GM19468 (cell line): ENCODE data around the gene SERAC1.
"Not testable (repeated sequence)": the region's sequence is repeated elsewhere in the genome, so short reads cannot be mapped to it uniquely, and the experiment has no call there.

Source experiments
- ATAC-seq: cut with Tn5 transposase; IDR thresholded peaks from one replicate; pipeline ENCODE4 v1.9.1; 2021; ENCODE audit warnings: mild to moderate bottlenecking, moderate library complexity, moderate number of reproducible peaks; ENCODE audit not compliant: unreplicated experiment; ENCODE audit errors: extremely low read depth

The SERAC1 gene

DNA sequence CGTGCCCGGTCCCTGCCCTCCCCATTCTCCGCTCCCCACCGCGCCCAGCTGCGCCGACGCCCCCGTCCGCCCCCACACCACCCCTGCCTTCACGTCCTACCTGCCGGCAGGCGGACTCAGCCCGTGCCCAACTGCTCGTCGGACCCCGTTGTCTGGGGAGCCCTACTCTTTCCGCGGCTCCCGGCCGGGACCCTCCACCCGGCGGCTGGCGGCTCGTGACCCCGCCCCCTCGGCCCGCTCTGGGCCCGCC, at the start of gene SERAC1:
Gene SERAC1, minus strand, starts transcription at position 223 of the 250 bp plus-strand sequence. CDS start 9,899 bp downstream, outside the sequence.
- ATAC-seq: no peak

- peak; percentile 62 for ATAC-seq
These were observed 46.0 kb upstream of the SERAC1 start for GRCh38 chr6:158213925-158214674.

DNA sequence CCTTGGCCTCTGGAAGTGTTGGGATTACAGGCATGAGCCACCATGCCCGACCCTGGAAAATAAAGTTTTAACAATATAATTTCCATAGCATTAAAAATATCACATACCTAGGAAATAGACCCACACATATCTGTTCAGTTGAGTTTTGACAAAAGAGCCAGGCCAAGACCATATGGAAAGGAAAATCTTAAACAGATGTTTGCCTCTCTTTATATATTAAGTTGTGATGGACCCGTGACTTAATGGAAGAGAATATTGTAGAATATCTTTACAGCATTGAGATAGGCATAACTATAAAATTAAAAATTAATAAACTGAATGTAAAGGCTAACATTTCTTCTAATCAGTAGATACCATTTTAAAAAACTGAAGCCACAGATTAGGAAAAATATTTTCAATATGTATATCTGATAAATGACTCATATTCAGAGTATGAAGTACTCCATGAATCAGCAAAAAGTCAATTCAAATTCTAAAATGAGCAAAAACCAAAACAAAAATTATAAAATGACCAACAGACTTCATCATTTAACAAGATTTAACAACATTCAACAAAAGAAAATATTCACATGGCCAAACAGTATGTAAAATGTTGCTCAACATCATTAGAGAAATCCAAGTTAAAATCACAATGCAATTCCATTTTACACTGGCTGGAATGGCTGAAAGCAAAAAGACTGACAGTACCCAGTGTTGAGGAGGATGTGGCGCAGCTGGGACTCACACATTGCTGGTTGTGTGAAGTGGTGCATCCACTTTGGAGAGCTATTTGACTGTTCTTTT, 43.4 kb upstream of the SERAC1 start:
- ATAC-seq: no peak

DNA sequence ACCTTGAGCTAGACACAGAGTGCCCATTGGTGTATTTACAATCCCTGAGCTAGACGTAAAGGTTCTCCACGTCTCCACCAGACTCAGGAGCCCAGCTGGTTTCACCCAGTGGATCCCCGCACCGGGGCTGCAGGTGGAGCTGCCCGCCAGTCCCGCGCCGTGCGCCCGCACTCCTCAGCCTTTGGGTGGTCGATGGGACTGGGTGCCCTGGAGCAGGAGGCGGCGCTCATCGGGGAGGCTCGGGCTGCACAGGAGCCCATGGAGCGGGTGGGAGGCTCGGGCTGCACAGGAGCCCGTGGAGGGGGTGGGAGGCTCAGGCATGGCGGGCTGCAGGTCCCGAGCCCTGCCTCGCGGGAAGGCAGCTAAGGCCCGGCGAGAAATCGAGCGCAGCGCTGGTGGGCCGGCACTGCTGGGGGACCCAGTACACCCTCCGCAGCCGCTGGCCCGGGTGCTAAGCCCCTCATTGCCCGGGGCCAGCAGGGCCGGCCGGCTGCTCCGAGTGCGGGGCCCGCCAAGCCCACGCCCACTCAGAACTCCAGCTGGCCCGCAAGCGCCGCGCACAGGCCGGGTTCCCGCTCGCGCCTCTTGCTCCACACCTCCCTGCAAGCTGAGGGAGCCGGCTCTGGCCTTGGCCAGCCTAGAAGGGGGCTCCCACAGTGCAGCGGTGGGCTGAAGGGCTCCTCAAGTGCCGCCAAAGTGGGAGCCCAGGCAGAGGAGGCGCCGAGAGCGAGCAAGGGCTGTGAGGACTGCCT, 41.7 kb upstream of the SERAC1 start:
- ATAC-seq: not testable (repeated sequence)

DNA sequence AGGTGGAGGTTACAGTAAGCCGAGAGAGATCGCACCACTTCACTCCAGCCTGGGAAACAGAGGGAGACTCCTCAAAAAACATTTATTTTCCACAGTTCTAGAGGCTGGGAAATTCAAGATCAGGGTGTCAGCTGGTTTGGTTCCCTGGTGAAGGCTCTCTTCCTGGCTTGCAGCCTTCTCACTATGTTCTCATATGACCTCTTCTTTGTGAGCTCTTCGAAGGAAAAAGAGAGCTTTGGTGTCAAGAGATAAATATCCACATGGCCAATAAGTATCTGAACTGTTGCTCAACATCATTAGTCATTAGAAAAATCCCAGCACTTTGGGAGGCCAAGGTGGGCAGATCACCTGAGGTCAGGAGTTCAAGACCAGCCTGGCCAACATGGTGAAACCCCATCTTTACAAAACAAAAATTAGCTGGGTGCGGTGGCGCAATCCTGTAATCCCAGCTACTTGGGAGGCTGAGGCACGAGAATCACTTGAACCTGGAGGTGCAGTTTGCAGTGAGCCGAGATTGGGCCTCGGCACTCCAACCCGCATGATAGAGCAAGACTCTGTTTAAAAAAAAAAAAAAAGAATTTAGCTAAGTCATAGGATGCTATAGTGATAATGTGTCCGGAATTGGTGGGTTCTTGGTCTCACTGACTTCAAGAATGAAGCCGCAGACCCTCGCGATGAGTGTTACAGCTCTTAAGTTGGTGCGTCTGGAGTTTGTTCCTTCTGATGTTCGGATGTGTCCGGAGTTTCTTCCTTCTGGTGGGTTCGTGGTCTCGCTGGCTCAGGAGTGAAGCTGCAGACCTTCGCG, 40.4 kb upstream of the SERAC1 start:
- not testable (repeated sequence) for ATAC-seq

- peak; percentile 86 for ATAC-seq
These were observed 39.3 kb upstream of the SERAC1 start for GRCh38 chr6:158207422-158207788.

DNA sequence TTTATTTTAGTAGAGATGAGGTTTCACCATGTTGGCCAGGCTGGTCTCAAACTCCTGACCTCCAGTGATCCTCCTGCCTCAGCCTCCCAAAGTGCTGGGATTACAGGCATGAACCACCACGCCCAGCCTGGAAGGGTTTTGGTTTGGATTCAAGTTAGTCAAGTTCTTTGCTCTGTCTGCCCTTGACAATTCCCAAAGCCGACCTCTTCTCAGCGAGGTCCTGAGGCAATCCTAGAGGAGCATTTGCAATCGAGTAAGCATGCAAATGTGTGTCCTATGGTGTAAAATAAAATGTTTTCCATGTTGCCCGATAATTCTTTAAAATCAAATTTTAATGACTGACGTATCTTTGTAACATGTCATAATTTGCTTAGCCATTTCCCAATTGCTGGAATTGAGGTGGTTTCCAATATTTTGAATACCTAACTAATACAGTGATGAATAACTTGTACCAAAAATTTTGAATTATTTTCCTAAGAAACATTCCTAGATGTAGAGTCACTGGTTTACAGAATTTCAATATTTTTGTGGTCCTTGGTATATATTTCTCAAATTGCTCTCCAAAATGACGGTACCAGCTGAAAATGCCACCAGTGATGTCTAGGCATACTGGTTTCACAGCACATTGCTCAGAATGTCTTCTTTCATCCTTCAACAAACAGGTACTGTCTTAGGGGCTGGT, 38.8 kb upstream of the SERAC1 start:
- no peak for ATAC-seq

DNA sequence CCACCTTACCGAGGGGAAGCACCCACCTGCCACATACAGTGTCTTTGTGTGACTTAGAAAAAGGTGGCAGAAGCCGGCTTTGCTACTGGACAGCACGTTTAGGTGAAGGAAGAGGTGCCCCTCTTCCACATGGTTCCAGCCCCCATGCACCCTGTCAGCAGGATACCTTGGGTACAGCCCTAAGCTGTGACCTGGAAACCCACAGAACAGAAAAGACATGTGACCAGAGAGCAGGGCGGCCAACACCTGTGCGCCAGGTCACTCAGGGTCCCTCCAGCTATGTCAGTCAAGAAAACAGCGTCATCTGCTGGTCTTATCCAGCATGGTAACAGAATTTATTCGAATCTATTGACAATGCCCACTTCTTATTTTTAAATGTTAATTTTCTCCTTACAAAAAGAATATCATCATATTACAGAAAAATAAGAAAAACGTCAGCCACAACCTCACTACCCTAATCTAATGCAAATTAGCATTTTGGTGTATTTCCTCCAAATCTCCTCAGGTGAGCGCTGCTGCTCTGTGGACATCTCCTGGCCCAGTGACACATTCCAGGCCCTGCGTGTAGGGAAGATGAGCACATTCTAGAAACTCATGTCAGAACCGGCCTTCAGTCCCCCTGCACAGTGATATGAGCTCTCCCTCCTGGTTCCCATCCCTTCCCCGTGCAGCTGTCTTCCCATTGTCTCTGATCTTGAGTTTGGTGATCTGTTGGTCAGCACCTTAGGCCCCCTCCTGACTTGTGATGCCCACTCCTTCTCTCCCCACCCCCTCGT, 37.3 kb upstream of the SERAC1 start:
- no peak for ATAC-seq

GRCh38 chr6:158198461-158198860, 30.4 kb upstream of the SERAC1 start:
- no peak for ATAC-seq

DNA sequence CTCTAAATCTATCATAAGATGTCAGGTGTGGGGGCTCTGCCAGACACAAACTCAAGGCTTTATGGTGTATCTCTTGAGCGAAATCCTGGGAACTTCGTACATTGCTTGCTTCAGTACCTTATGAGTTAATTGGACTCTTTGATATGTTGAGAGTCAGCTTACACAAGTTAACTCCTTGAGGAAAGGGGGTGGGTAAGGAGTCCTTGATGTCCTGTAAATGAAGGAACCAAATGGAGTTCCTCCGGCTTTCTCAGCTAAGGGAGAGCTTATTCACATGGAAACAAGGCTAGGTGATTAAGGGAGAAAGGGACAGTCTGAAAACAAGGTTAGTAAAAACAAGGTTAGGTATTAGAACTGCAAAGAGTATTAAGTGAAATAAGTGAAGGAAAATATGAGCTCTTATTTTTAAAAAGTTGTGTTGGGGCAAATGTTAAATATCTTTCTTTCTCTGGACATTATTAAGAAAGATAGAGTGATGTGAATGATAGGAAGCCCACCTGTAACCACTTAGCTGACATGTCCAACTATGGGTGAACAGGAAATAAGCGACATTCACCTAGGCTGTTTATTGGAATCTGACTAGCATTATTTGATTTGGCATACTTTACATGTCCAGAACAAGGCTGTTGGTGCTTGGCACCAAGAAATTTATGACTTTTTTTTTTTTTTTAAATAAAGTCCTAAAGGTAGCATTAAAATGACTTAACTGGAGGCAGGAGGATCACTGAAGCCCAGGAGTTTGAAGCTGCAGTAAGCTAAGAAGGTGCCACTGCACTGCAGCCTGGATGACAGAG, 26.6 kb upstream of the SERAC1 start:
- ATAC-seq: no peak

DNA sequence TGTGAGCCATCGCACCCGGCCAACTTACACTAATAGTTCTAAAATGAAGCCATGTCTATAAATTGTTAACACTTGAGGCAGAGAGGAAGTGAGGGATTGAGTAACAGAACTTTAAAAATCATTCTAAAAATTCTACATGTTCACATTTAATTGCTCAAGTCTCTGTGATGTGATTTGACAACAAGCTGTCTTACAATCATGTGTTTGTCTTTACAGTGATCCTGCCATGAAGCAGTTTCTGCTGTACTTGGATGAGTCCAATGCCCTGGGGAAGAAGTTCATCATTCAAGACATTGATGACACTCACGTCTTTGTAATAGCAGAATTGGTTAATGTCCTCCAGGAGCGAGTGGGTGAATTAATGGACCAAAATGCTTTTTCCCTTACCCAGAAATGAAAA, 23.7 kb upstream of the SERAC1 start:
- ATAC-seq: no peak

DNA sequence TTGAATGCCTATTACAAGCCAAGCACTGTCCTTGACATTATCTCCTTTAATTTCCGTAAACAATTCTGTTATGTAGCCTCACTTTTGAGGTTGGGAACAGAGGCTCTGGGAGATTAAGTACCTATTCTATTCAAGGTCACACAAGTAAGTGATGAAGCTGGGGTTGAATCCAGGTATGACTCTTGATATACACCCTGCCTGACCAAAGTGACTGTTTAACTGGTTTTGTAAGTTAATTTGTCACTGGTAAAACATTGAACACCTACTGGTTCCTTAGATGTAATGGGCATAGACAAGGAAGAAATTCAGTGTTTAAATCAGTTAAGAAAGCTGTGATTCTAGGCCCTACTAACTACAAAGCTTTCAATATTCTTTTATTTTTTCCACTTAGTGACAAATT, 23.0 kb upstream of the SERAC1 start:
- no peak for ATAC-seq

- no peak for ATAC-seq
These were observed 20.5 kb upstream of the SERAC1 start for GRCh38 chr6:158188591-158188990.

GRCh38 chr6:158185729-158186456, 17.8 kb upstream of the SERAC1 start:
- ATAC-seq: no peak

DNA sequence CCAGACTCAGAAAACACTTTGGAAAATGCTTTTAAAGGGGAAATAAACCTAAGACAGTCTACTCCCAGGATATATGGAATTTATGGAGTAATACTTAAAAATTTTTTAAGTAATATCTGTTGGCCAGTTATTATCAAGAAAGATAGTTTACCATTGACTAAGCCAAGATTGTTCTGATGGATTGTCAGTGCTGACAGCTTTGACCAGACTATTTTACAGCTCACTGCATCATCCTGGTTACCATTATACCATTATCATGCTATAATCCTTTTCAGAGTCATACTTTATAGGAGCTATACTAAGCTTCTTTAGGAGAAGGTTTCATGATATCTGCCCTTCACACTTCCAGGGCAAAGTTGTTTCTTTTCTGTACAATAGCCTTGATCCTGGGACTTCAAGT, 16.5 kb upstream of the SERAC1 start:
- no peak for ATAC-seq

DNA sequence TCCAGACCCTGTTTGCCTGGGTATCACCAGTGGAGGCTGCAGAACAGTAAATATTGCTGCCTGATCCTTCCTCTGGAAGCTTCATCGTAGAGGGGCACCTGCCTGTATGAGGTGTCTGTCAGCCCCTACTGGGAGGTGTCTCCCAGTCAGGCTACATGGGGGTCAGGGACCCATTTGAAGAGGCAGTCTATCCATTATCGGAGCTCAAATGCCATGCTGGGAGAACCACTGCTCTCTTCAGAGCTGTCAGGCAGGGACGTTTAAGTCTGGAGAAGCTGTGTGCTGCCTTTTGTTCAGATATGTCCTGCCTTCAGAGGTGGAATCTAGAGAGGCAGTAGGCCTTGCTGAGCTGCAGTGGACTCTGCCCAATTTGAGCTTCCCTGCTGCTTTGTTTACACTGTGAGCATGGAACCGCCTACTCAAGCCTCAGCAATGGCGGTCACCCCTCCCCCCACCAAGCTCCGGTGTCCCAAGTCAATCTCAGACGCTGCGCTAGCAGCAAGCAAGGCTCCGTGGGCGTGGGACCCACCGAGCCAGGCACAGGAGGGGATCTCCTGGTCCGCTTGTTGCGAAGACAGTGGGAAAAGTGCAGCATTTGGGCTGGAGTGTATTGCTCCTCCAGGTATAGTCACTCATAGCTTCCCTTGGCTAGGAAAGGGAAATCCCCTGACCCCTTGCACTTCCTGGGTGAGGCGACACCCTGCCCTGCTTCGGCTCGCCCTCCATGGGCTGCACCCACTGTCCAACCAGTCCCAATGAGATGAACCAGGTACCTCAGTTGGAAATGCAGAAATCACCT, 15.3 kb upstream of the SERAC1 start:
- ATAC-seq: not testable (repeated sequence)

- not testable (repeated sequence) for ATAC-seq
These were observed 9.7 kb upstream of the SERAC1 start for GRCh38 chr6:158177712-158178111.
